ENCODE results near the gene HNF4A. TPM values are rescaled to one million over a fixed set of nuclear protein-coding genes. Genes with fewer than 3 reads are reported as not detected.
A peak's percentile ranks its signal among the peaks of the same experiment; 100 is the strongest.

HNF4A gene
- total and polyA plus RNA-seq, 2 of the 13 experiments (the other 11 are each of a cell fraction or from before 2014, with no cell fraction given), result 80.9 to 169 TPM

DNA sequence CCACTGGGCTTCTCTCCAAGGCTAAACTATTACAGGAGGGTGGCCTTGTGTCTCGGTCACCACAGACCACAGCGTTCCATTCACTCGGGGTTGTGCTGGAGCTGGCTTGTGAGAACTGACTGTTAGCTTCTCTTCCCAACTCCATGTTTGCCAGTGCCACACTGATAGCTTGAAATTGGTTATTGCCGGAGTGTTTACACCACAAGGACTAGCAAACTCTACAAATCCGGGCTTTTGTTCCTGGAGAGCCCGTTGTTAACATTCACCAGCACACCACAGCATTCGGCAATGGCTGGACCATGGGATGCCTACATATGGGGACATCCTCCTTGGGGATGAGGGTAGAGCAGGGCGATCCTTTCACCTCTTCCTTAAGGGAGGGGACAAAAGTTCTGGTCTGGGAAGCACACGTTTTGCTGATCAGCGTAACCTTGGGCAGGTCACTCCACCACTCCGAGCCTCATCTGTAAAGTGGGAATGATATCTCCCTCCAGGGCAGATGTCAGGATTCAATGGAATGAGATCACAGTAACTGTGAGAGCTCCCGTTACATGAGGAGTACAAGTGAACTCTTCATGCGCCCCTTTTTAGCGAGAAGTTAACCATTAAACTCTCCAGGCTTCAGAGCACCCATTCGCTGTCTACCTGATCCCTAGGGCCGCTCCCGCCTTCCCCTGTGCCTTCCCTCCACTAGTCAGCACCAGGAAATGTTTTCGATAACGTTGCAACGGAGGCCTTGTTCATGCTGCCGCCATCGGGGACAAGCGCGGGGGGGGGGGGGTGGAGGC is 78.4 kb downstream of the HNF4A start (continued):
- TF ChIP-seq, protein P1, sequence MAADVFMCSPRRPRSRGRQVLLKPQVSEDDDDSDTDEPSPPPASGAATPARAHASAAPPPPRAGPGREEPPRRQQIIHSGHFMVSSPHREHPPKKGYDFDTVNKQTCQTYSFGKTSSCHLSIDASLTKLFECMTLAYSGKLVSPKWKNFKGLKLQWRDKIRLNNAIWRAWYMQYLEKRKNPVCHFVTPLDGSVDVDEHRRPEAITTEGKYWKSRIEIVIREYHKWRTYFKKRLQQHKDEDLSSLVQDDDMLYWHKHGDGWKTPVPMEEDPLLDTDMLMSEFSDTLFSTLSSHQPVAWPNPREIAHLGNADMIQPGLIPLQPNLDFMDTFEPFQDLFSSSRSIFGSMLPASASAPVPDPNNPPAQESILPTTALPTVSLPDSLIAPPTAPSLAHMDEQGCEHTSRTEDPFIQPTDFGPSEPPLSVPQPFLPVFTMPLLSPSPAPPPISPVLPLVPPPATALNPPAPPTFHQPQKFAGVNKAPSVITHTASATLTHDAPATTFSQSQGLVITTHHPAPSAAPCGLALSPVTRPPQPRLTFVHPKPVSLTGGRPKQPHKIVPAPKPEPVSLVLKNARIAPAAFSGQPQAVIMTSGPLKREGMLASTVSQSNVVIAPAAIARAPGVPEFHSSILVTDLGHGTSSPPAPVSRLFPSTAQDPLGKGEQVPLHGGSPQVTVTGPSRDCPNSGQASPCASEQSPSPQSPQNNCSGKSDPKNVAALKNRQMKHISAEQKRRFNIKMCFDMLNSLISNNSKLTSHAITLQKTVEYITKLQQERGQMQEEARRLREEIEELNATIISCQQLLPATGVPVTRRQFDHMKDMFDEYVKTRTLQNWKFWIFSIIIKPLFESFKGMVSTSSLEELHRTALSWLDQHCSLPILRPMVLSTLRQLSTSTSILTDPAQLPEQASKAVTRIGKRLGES (CRISPR knock-in tag; IDR thresholded peaks at IDR 0.05; ENCODE audit: borderline replicate concordance), result no peak
- peak; percentile 5 for TF ChIP-seq XRCC5 (optimal IDR thresholded peaks at IDR 0.05; ENCODE audit: low read length)
- TF ChIP-seq, protein P2, sequence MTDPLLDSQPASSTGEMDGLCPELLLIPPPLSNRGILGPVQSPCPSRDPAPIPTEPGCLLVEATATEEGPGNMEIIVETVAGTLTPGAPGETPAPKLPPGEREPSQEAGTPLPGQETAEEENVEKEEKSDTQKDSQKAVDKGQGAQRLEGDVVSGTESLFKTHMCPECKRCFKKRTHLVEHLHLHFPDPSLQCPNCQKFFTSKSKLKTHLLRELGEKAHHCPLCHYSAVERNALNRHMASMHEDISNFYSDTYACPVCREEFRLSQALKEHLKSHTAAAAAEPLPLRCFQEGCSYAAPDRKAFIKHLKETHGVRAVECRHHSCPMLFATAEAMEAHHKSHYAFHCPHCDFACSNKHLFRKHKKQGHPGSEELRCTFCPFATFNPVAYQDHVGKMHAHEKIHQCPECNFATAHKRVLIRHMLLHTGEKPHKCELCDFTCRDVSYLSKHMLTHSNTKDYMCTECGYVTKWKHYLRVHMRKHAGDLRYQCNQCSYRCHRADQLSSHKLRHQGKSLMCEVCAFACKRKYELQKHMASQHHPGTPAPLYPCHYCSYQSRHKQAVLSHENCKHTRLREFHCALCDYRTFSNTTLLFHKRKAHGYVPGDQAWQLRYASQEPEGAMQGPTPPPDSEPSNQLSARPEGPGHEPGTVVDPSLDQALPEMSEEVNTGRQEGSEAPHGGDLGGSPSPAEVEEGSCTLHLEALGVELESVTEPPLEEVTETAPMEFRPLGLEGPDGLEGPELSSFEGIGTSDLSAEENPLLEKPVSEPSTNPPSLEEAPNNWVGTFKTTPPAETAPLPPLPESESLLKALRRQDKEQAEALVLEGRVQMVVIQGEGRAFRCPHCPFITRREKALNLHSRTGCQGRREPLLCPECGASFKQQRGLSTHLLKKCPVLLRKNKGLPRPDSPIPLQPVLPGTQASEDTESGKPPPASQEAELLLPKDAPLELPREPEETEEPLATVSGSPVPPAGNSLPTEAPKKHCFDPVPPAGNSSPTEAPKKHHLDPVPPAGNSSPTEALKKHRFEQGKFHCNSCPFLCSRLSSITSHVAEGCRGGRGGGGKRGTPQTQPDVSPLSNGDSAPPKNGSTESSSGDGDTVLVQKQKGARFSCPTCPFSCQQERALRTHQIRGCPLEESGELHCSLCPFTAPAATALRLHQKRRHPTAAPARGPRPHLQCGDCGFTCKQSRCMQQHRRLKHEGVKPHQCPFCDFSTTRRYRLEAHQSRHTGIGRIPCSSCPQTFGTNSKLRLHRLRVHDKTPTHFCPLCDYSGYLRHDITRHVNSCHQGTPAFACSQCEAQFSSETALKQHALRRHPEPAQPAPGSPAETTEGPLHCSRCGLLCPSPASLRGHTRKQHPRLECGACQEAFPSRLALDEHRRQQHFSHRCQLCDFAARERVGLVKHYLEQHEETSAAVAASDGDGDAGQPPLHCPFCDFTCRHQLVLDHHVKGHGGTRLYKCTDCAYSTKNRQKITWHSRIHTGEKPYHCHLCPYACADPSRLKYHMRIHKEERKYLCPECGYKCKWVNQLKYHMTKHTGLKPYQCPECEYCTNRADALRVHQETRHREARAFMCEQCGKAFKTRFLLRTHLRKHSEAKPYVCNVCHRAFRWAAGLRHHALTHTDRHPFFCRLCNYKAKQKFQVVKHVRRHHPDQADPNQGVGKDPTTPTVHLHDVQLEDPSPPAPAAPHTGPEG (CRISPR knock-in tag; IDR thresholded peaks at IDR 0.05), result no peak
- TF ChIP-seq HOXA3 (CRISPR knock-in tag; IDR thresholded peaks at IDR 0.05), result peak; percentile 53; the same call in 1 of the 2 replicates
- TF ChIP-seq ZNF354B (CRISPR knock-in tag; IDR thresholded peaks at IDR 0.05), result no peak
- TF ChIP-seq DPF2 (CRISPR knock-in tag; IDR thresholded peaks at IDR 0.05; ENCODE audit: borderline replicate concordance, low read depth), result no peak
- TF ChIP-seq U2AF2 (IDR thresholded peaks at IDR 0.05; ENCODE audit: low read depth, low read length), result no peak
- 0 out of 2 replicates have a peak, but pooled peaks have one; percentile 54 for TF ChIP-seq HNRNPUL1 (IDR thresholded peaks at IDR 0.05; ENCODE audit: low read depth, low read length)
- TF ChIP-seq, protein P3, sequence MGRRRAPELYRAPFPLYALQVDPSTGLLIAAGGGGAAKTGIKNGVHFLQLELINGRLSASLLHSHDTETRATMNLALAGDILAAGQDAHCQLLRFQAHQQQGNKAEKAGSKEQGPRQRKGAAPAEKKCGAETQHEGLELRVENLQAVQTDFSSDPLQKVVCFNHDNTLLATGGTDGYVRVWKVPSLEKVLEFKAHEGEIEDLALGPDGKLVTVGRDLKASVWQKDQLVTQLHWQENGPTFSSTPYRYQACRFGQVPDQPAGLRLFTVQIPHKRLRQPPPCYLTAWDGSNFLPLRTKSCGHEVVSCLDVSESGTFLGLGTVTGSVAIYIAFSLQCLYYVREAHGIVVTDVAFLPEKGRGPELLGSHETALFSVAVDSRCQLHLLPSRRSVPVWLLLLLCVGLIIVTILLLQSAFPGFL (CRISPR knock-in tag; IDR thresholded peaks at IDR 0.05), result no peak
- TF ChIP-seq FOXA1 (IDR thresholded peaks at IDR 0.05), result no peak
- TF ChIP-seq FOXA1 (CRISPR knock-in tag; IDR thresholded peaks at IDR 0.05), result no peak
- TF ChIP-seq ZNF17 (CRISPR knock-in tag; IDR thresholded peaks at IDR 0.05), result no peak
- peak; percentile 64; the same call in 1 of the 2 replicates for TF ChIP-seq POLR2AphosphoS2 (IDR thresholded peaks at IDR 0.05; ENCODE audit: low read depth, low read length)
- TF ChIP-seq, protein P4, sequence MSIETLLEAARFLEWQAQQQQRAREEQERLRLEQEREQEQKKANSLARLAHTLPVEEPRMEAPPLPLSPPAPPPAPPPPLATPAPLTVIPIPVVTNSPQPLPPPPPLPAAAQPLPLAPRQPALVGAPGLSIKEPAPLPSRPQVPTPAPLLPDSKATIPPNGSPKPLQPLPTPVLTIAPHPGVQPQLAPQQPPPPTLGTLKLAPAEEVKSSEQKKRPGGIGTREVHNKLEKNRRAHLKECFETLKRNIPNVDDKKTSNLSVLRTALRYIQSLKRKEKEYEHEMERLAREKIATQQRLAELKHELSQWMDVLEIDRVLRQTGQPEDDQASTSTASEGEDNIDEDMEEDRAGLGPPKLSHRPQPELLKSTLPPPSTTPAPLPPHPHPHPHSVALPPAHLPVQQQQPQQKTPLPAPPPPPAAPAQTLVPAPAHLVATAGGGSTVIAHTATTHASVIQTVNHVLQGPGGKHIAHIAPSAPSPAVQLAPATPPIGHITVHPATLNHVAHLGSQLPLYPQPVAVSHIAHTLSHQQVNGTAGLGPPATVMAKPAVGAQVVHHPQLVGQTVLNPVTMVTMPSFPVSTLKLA (IDR thresholded peaks at IDR 0.05), result no peak
- TF ChIP-seq EZH2 (conservative IDR thresholded peaks at IDR 0.05; ENCODE audit: low read depth, low read length), result no peak
- TF ChIP-seq ZNF556 (CRISPR knock-in tag; IDR thresholded peaks at IDR 0.05; ENCODE audit: borderline replicate concordance), result peak; percentile 30; the same call in 1 of the 2 replicates
- no peak for TF ChIP-seq SRSF9 (IDR thresholded peaks at IDR 0.05; ENCODE audit: borderline replicate concordance, insufficient read depth, low read depth, low read length, poor library complexity, severe bottlenecking)
